Suppressor macrophage treated with lipopolysaccharide for 1 hour (primary cell): Measurements from ENCODE around the gene FRZB.
"Not testable (repeated sequence)": the region's sequence is repeated elsewhere in the genome, so short reads cannot be mapped to it uniquely, and the experiment has no call there.

Experiments
- DNase-seq, 3 donors: peaks; one replicate each; pipeline ENCODE4 v3.0.0-alpha.2; 2020 to 2022

Gene FRZB, protein sequence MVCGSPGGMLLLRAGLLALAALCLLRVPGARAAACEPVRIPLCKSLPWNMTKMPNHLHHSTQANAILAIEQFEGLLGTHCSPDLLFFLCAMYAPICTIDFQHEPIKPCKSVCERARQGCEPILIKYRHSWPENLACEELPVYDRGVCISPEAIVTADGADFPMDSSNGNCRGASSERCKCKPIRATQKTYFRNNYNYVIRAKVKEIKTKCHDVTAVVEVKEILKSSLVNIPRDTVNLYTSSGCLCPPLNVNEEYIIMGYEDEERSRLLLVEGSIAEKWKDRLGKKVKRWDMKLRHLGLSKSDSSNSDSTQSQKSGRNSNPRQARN

DNA sequence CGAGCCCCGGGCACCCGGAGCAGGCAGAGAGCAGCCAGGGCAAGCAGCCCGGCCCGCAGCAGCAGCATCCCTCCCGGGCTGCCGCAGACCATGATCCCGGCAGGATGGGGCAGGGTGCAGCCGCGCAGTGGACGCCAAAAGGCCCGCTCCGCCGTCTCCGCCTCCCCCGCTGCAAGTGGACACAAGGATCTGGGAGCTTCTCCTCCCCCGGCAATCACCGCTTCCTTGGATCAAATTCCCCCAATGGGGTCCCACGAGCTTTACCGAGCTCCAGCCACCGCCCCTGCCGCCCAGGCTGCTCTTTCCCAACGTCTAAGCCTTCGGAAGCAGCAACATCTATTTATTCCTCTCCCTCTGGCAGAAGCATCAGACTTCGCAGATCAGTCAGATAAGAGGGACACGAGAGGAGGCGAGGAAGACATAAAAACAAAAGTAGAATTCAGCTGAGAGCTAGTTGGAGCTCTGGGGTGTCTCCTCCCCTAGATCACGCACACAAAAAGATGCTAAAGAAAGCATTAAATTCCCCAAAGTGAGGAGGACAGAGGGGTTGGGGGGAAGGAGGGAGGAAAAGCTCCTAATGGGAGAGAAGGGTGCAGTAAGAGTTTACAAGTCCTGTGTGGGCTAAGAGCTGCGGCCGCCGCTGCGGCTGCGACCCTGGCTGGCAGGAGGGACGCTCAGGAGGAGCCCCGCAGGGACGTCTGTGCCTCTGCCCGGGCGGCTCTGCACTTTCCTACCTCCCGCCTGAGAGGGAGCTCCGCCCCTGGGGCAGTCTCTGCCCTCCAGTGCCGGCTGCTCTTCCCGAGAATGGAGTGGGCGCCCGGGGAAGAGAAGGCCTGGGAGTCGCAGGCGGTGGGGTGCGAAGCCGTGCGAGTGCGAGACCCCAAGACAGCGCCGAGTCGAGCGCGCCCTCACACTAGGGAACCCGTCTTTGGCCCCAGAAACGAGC is at the start of gene FRZB:
TSS of gene FRZB (minus strand) at position 177 of the 946 bp plus-strand sequence. CDS start at position 92, 85 bp downstream.
- DNase-seq: no peak

DNA sequence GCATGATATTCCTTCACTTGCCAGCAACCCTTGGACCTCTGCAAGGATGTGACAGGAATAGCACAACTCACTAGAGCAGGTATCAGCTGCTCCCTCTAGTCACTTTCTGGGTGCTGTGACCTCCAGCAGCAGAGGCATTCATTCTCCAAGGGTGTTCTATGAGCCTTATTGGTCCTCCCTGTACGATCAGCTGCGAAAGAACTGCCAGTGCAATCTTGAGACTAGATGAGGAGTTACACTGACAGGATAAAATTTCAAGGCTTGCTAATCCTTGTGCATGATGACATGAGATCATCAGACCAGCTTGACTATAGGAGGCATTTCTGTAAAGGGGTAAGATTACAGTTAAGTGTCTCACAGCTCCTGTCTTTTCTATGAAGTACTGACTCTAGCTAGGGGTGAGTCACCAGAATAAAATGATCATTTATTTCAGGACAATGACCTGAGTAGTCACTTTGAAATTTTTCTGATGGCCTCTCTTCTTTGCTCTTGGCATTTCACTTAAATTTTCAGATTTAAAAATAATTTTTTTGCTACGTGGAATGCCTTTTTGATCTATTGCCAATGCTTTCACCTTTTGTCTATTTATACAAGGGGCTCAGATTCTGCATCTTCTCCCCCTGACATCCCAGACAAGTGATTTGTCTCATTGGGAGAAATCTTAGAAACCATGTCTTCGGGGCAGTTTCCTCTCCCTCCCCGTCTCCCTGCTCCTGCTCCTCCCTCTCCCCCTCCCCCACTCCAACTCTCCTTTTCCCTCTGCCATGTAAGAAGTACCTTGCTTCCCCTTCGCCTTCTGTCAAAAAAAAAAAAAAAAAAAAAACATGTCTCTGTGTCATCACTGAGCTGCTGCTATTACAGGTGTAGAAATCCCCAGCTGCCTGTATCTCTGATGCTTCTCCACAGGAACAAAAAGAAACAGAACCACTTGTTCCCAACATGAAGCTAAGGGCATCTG is 49.2 kb upstream of the FRZB start:
- no peak for DNase-seq

DNA sequence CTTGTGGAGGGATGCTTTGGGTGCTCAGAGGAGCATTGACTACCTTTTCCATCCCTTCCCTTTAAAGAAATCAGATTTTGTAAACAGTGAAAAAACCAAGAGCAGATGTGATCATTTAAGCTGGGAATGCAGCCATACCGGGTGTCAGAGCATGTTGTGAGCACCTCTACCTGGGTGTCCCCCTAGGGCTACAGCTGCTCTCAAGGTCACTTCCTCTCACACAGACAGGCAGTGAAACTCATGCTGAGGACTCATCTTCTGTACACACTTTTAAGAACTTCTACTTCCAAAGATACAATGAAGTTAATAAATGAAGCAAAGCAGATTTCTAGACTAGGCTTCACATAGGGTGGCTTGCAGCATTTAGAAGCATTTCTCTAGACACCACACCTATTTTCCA is 48.4 kb upstream of the FRZB start:
- no peak for DNase-seq

DNA sequence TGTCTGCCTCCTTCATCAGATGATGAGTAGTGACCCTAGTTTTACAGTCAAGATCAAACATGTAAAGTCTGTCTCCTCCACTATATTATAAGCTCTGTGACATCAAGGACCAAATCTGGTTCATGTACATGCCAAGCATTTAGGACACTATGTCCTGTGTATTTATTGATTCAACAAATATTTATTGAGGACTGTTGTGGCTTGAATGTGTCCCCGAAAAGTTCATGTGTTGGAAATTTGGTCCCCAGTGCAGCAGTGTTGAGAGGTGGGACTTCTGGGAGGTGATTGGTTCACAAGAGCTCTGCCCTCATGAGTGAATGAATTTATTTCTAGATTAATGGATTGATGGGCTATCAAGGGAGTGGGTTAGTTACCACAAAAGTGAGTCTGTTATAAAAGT is 46.6 kb upstream of the FRZB start:
- DNase-seq: no peak

DNA sequence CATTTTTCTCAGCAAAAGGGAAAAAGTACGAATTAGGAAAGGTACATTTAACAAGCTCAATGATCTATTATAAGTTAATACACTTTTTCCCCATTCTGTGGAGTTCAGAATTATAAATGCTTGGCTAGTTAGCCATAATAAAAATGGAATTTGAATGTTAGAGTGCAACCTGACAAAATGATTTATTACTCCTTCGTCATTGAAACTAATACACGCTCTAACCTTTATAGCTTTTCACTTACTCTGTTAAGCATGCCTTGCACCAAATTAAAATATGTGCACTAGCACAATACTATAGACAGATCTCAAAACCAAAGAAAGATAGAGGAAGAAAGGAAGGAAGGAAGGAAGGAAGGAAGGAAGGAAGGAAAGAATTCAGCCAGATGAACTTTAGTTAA is 46.1 kb upstream of the FRZB start:
- no peak for DNase-seq

DNA sequence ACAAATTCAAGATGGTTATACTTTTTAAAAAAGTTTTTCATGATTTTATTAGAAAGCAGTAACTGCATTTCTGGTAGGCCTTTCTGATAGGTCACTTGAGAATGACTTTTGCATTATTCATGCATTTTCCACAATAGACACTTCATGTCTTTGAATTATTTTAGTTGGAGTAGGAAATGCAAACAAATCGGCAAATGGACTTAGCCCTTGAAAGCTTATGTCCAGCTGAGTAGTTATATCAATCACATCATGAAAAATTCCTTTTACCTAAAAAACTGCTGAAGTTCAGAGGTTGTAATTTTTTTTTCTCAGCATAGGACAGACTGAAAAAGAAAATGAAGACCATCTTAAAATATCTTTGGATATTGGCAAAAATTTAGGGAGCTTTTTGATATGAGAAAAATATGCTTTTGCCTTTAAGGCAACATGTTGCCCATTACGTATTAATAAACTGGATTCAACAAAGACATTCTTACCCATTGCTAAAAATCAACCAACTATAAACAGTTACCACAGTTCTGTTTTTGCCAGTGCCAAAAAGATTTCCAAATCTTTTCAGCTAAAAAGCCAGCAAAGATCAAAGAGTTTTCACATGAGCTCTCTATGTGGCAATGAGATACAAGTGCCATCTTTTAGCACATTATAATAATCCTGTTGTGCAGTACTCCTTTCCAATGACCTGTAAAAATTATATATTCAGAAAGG is 45.5 kb upstream of the FRZB start:
- DNase-seq: no peak

DNA sequence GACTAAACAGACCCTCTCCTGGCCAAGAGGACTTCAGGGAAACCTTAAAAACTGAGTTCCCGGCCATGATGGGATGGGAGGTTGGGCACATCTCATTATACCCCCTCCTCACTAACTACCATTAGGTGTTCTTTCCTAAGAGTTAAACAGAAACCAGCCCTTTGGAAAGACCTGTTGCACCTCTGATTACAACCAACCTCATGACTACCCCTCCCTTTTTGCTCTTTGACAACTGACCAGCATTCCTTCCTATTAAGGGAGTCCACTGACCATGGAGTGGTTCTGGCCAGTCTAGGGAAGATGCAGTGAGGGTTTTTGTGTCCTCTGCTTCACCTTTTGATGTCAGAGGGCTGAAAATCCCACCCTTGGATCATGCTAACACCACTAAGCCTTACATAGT is 44.5 kb upstream of the FRZB start:
- no peak for DNase-seq

DNA sequence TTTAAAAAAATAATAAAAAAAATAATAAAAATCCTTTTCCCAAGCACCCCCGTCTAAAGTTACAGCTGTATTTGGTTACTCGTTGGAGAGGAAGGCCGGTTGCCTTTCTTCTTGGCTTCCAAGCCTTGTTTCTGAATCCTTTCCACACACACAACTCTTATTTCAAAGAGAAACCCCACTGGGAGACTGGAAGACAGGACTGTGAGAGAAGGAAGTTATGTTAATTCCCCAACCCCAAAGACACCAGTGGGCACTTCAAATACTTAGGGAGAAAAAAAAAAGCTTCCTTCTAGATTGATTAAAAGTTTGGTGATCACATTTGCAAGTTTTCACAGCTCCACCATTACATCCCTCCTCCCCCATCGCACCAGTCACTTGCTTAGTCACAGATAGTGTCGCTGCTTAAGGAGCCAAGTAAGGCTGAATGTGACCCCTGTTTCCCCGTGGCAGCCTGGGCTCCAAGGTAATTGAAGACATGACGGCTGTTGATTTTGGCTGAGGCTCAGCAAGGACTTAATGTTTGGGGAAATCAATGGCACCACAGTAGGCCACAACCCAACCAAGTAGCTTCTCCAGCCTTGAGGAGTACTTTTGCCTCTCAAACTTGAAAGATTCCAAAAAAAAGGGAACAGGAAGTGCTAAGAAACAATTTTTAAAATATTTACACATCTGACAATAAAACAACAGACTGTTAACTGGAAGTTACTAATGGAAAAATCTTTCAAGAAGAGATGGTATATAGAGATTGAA is 40.8 kb upstream of the FRZB start:
- no peak for DNase-seq

DNA sequence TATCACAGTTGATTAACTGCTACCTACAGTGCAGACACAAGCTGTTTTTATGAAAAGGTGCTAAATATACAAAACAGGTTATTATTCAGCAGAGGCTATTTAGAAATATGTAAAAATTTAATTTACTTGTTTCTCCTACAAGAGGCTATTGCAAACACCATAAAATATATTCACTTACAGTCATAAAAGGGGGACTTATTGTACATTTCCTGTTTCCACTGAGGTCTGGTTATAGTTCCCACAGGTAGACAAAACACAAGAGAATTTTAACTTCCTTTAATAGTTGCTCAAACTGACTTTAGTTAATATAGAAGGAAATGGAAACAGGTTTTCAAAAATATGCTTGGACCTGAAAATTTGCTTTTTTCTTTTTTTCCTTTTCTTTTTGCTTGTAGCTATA is 40.0 kb upstream of the FRZB start:
- no peak for DNase-seq

DNA sequence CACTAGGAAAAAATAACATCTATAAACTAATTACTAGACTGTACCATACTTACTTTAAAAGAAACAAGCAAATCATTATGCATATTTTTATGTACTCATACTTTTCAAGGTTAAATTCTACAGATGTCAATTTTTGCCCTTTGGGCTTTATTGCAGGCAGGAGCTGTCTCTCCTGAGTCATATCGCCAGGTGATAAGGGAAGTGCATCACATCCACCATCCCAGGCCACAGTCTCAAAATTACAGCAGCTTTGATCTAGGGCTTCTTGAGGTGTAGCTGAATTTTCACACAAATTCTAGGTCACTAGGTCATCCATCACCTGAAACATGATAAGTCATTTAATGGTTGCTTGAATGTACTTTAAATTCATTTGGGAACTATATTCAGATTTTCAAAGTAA is 38.4 kb upstream of the FRZB start:
- no peak for DNase-seq

DNA sequence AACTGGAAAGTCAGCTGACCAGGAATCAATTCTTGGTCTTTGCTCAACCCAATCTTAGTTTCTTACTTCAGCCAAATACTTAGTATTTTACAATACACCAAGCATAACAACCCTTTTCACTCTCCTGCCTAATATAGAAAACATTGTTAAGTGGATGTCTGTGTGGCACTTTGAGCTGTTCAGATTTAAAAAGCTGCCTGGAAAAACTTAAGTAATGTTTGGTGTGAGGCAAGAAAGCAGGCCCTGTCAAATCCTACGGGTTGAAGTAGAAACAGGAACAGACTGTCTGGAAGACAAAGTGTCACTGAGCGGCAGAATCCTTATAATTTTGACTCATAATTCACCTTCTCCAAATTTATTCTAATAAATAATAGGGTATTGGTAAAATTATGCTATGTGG is 37.1 kb upstream of the FRZB start:
- DNase-seq: no peak

DNA sequence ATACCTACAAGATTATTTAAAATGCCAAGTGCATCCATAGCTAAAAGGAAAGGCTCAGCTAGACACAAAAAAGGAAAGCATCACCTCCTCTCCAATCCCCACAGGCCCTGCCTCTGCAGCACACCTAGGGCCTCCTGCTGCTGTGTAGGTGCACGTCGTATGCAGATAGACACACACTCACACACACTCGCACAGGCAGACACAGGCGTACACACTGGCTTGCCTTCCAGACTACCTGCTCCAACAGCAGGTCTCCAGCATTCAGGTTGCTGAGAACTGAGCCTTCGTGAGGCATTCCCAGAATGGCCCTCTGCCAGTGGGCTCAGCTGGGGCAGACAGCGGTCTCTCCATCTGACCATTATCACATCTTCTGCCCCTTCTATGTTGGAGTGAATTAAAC is 35.3 kb upstream of the FRZB start:
- no peak for DNase-seq

DNA sequence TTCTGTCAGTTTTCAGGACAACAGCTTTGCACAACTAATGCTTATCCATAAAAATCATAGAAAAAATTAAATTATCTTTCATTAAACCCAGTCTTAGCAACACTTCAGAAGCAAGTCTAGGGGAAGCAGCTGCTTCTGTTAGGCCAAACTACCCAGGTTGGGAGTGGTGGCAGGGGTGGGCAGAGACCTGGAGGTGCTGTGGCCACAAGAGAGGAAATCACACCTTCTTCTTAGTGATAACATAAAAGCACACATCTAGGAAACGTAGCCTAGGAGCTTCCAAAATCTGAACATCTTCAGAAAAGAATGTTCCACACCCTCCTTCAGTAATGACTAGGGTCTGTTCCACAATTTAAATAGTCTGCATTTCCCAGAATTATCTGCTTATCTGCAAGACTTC is 32.3 kb upstream of the FRZB start:
- DNase-seq: no peak

DNA sequence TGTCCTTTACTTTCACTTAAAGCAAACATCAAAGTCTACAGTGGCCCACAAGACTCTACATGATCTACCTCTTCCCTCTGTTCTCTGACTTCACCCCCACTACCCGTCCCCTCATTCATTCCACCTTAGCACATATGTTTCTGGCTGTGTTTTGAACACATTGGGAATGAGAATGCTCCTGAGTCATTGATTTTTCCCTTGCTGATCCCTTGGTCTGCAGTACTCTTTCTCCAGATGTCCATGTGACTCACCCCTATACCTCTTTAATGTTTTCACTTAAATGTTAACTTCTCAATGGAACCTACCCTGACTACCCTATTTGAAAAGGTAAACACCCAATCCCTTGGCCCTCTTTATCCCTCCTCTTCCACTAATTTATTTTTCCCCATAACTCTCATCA is 30.7 kb upstream of the FRZB start:
- DNase-seq: no peak

DNA sequence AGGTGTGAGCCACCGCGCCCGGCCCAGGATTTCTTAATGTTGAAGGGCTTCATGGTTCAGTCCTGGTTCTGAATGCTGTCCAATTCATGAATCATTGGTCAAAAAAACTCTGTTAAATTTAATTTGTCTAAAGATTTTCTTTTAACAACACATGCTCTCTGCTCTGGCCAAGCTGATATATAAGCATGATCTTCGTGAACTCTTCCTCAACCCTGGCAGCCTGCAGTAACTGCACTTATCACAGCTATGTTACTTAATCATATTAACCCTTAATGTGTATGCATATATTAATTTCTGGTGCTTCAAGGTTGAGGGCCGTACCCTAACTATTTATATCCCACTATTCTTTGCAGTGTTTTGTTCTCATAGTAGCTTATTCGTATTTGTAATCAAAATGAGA is 29.4 kb upstream of the FRZB start:
- no peak for DNase-seq

DNA sequence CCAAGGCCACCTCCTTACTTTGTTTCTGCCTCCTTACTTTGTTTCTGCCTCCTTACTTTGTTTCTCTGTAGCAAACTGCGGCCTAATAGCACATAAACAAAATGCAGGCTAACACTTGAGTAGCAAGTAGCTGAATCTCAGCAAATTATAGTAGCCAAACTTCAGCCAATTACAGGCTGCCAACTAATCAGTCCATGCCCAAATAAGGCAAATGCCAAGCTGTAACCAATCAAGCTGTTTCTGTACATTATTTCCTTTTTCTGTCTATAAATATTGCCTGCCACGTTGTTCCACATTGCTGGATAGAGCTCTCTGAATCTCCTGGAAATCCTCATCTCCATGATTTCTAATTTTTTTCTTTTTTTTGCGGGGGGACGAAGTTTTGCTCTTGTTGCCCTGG is 28.7 kb upstream of the FRZB start:
- no peak for DNase-seq

DNA sequence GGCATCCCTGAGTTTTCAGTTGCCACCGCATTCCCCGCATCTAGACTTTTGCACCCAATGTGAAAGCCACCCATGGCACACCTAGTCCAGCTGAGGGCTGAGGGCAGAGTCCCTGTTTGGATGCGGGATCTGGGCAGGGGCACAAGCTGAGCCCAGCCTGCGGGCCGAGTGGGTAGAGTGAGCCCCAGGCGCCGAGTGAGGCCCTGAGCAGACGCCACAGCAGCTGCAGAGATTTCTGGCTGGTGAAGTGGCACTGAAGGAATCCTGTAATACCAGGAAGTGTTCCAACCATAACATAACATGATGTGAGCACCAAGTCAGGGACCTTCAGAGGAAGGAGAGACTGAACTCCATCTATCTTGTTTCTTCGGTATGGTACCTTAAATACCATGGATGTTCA is 27.7 kb upstream of the FRZB start:
- no peak for DNase-seq

DNA sequence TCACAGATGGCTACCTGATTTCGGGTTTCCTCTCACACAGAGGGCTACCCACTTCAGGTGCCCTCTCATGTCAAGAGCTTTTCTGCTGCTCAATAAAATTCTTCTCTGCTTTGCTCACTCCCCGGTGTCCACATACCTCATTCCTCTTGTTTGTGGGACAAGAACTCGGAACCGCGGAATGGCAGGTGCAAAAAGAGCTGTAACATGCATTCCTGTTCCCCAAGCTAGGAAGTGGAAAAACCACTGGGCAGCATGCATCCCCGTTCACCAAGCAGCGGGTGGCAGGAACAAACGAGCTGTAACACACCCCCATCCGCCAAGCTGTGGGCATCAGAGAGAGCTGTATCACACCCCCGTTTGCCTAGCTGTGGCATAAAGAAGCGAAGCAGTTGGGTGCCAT is 27.2 kb upstream of the FRZB start:
- no peak for DNase-seq

DNA sequence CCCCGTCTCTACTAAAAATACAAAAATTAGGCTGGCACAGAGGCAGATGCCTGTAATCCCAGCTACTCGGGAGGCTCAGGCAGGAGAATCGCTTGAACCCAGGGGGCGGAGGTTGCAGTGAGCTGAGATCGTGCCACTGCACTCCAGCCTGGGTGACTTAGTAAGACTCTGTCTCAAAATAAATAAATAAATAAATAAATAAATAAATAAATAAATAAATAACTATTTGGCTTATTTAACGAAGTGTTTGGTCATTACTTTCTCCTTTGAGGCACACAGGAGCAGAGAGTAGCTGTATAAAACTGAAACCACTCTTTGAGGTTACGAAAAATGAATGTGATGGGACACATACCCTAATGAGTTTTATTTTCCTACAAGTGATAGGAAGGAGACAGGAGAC is 26.6 kb upstream of the FRZB start:
- DNase-seq: not testable (repeated sequence)

DNA sequence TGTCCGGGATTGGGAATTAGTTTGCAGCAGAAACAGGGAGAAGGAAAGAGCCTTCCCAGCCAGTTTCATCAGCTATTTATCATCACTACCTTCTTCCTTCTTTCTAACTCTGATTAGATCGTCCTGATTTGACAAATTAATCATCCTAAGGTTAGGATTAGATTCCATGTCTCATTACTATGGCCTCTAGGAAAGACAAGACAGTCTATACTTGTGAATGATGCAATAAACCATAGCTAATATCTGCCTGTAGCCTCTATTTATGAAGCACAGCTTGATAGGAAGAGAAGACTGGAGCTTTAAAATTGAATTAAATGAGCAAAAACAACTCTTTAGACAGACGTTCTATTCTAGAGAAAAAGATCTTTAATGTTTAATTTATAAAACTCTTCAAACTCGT is 25.2 kb upstream of the FRZB start:
- DNase-seq: no peak

DNA sequence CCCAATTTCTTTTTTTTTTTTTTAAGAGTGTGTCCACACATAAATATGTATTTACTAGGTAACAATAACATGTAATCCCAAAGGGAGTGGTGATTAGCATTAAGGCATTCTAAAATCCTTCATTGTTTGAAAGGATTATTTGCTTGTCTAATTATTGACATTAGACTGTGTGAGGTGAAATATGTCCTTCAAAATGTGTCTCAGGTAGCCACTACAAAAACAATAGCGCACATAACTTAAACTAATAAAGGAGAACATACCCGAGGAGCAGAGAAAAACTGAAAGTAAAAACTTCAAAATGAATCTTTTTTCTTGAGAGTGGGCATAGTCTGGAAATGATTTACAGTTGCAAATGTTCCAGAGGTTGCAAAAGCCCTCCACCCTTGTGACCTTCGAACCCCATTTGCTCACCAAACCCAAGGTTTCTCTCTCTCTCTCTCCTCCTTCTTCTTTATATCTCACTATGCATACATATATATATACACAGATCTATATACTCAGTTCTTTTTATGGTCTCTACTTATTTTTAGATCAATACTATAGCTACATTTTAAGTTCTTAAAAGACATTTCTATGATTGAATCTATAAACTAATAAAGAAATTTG is 24.4 kb upstream of the FRZB start:
- no peak for DNase-seq
